Epithelial cell of proximal tubule (primary cell): ENCODE measurements around the gene GLI3. TPM values are rescaled to one million over a fixed set of nuclear protein-coding genes. Genes with fewer than 3 reads are reported as not detected.

Experiments used
- DNase-seq: peaks from one replicate; pipeline ENCODE4 v3.0.0-alpha.2; 2011; ENCODE audit warnings: low read depth
- H3K4me3 ChIP-seq: 2 replicates; pipeline ENCODE4 v1.5.1; 2011; ENCODE audit warnings: low read depth, mild to moderate bottlenecking, low read length
- CTCF ChIP-seq: conservative IDR thresholded peaks from 2 replicates; pipeline ENCODE4 v1.5.1; 2012; ENCODE audit warnings: low read depth, mild to moderate bottlenecking, low read length
- total RNA-seq: library from RNA; depleted of rRNA; stranded (reverse); fragments of >200 nt; gene quantifications from 2 replicates; pipeline ENCODE4 v1.2.3, GENCODE V29; 2015

Gene GLI3
- total RNA-seq, 1 donor from 2014 or later = 2.6 TPM

- H3K4me3 ChIP-seq = no peak overlapping the region
- TF ChIP-seq CTCF = no peak
- DNase-seq = no peak
Measured at GRCh38 chr7:42194238-42194637, 42.8 kb downstream of the GLI3 start.

GRCh38 chr7:42193471-42194129 is 43.4 kb downstream of the GLI3 start:
- no peak for DNase-seq
- TF ChIP-seq CTCF = no peak
- no peak overlapping the region for H3K4me3 ChIP-seq

GRCh38 chr7:42192851-42193461 is 44.1 kb downstream of the GLI3 start:
- DNase-seq = no peak
- H3K4me3 ChIP-seq = no peak overlapping the region
- TF ChIP-seq CTCF = no peak

- TF ChIP-seq CTCF = no peak
Measured at GRCh38 chr7:42192066-42192465, 44.9 kb downstream of the GLI3 start.

GRCh38 chr7:42189535-42189934 is 47.5 kb downstream of the GLI3 start:
- TF ChIP-seq CTCF = no peak
- H3K4me3 ChIP-seq = no peak overlapping the region
- no peak for DNase-seq

More at GRCh38 chr7:42192066-42192465, 44.9 kb downstream of the GLI3 start:
- no peak overlapping the region for H3K4me3 ChIP-seq
- no peak for DNase-seq

GRCh38 chr7:42186151-42186550 is 50.9 kb downstream of the GLI3 start:
- DNase-seq = no peak
- peak; percentile 78 for TF ChIP-seq CTCF

GRCh38 chr7:42185726-42186125 is 51.3 kb downstream of the GLI3 start:
- no peak overlapping the region for H3K4me3 ChIP-seq
- no peak for TF ChIP-seq CTCF
- DNase-seq = no peak

More at GRCh38 chr7:42186151-42186550, 50.9 kb downstream of the GLI3 start:
- no peak overlapping the region for H3K4me3 ChIP-seq
